ENCODE measurements around the gene ZNF200.

DNA sequence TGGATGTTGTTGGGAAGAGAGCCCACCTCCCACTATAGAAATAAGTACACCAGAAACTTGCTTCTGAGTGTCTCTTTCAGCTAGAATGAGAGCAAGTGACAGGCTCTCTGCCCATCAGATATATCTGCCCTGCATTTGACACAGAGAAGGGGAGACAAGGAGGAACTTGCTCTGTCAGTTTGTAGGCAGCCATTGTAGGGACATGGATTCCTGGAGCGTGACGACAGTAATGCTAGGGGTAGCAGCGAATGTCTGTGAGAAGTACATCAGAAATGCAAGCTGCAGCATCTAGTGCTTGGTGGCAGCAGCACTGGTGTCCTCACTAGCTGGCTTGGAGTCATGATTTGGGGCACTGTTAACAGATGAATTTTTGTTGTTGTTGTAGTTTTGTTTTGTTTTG lies 23.0 kb downstream of the ZNF200 start:
- TF ChIP-seq, protein P1, sequence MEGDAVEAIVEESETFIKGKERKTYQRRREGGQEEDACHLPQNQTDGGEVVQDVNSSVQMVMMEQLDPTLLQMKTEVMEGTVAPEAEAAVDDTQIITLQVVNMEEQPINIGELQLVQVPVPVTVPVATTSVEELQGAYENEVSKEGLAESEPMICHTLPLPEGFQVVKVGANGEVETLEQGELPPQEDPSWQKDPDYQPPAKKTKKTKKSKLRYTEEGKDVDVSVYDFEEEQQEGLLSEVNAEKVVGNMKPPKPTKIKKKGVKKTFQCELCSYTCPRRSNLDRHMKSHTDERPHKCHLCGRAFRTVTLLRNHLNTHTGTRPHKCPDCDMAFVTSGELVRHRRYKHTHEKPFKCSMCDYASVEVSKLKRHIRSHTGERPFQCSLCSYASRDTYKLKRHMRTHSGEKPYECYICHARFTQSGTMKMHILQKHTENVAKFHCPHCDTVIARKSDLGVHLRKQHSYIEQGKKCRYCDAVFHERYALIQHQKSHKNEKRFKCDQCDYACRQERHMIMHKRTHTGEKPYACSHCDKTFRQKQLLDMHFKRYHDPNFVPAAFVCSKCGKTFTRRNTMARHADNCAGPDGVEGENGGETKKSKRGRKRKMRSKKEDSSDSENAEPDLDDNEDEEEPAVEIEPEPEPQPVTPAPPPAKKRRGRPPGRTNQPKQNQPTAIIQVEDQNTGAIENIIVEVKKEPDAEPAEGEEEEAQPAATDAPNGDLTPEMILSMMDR (conservative IDR thresholded peaks at IDR 0.05; ENCODE audit: low read depth, low read length), result no peak
- no peak for TF ChIP-seq EZH2phosphoT487 (IDR thresholded peaks at IDR 0.05; ENCODE audit: borderline replicate concordance, low read length)

Data from PC-3 (cell line).